GM18508 (cell line): ENCODE data around the gene XPA.

ENCODE experiments used
- ATAC-seq: cut with Tn5 transposase; IDR thresholded peaks from one replicate; pipeline ENCODE4 v1.9.1; 2021; ENCODE audit warnings: moderate number of reproducible peaks; ENCODE audit not compliant: insufficient read depth, unreplicated experiment

Gene XPA

DNA sequence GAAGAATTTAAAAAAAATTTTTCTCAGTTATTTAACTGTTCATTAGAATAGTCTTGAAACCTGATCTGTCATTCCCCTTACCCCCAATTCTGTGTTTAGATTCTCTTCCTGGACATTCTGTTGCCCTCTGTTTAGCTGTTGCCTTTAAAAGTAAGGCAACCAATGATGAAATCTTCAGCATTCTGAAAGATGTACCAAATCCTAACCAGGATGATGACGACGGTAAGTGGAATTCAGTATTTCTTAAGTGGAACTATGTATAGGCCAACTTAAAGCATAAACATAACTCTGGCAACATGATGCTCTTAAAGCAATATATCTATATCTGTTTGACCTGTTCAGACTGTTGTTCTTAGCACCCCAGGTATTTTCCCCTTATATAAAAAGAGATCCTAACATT, 36.3 kb downstream of the XPA start:
- ATAC-seq, result no peak

DNA sequence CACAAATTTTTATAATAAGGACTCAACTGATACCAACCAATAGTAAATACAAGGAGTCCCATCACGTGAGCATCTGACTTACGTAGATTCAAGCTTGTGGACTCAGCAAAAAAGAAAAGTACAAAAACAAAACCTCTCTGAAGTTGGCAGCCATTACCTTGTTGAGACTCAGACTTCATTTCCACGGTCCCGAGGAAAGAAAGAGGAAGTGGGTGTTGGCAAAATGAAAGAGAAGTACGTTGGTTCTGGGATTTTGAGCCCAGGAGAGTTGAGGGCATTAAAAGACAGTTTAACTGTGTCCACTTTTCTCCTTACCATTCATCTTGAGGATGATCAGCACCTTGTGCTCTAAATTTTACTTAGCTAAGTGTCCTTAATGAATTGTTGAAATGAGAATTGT, 36.8 kb downstream of the XPA start:
- ATAC-seq, result no peak

DNA sequence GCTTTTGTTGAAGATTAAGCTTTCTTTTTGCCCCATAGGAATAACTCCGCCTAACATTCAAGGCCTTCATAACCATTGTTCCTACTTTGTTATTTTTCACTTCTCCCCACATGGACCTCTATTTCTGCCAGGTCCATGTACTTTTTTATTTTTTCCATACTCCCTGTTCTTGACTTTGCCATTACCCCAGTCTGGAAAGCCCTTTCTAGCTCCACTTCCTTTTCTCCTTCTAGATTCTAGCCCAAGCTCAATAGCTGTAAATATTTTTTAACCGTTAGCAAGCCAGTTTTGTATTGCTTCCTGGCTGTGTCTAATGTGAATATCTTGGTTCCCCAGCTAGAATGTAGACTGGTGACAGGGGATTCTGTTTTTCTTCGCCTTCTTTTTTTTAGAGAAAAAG, 37.4 kb downstream of the XPA start:
- ATAC-seq, result no peak

DNA sequence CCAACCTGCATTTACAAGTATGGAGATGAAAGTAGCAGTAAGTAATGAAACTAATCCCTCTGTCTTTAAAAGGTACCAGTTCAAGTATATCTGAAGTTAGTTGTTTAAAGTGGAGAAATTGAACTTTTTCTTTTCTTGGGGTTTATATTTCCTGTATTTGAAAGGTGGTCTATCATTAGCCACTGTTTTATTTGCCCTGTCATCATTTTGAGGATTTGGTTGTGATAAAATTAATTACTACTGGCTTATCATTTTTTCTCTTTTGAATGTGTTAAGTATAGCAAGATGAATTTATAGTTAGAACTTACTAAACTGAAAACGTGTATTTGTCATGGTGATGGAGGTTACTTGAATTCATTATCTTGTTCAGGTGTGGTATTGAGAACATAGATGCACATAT, 38.4 kb downstream of the XPA start:
- no peak for ATAC-seq

DNA sequence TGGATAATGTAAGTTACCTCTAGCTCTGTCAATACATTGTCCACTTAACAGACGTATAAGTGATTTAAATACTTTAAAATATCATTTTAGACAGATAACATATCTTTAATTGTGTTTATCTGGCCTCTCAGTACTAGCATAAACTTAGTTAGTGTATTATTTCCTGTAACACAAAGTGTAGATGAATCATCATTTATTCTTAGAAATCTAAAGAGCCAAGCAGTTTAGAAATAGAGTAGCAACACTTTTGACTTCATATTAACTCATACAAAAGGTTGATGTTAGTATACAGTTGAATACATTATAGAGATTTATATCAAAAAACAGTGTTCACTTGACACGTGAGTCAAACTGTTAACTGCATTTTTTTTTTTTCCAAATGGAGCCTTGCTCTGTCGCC, 45.5 kb downstream of the XPA start:
- ATAC-seq, result no peak

DNA sequence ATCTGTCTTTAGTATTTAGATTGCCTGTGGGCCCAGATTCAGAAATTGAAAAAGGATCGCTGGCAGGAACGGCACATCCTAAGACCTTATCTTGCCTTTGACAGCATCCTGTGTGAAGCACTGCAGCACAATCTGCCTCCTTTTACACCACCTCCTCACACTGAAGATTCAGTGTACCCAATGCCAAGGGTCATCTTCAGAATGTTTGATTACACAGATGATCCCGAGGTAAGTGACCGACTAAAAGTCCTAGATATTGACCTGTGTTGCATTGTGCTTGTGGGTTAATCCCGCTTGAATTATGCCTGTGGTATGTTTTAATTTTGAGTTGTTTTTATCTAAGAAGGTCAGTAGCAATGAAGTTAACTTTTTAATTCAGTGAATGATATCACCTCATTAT, 49.1 kb downstream of the XPA start:
- ATAC-seq, result no peak

DNA sequence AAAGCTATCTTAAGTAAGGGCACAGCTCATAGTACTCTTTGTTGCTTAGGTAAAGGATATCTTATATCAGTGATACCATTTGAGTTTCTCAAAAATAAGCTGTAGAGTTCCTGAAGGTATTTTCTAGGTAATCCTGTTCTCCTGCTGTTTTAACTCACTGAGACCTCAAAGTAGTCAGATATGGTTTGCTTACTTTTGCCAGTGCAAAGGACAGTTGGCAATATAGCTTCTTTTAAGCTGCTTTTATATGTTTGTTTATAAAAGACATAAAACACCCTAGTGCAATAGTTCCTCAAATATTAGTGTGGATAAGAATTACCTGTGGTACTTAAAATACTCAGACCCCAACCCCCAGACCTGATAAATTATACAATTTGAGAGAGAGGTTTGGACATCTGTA, 51.4 kb downstream of the XPA start:
- no peak for ATAC-seq

DNA sequence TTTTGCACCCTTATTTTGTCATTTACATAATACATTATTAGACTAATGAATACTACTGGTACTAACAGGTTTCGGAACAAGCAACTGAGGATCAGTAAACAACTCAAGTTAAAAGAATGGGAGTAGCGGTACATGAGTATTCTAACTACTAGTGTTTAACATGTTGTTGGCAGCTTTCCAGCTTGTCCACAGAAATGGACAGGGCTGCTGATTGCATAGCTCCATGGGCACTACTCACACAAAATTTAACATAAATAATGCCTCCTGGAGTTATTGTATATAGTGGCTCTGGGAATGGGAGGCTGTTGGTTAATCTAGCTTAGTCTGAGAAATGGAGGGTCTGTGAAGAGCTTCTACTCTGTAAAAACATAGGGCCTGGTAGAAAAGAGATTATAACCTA, 56.8 kb downstream of the XPA start:
- ATAC-seq, result no peak

DNA sequence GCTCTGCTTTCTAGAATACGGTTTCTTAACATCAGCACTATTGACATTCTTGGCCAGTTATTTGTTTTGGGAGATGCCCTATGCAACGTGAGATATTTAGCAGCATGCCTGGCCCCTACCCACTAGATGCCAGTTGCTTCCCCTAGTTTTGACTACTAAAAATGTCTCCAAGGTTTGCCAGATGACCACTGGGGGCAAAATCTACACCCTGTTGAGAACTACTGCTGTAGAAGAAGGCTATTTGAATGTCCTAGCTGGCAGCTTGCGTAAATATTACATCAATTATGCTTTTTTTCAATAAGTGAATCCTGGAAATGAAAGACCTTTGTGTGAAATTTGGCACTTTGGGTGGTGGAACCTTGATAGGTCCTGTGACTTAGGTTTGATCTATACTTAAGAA, 58.5 kb downstream of the XPA start:
- no peak for ATAC-seq

DNA sequence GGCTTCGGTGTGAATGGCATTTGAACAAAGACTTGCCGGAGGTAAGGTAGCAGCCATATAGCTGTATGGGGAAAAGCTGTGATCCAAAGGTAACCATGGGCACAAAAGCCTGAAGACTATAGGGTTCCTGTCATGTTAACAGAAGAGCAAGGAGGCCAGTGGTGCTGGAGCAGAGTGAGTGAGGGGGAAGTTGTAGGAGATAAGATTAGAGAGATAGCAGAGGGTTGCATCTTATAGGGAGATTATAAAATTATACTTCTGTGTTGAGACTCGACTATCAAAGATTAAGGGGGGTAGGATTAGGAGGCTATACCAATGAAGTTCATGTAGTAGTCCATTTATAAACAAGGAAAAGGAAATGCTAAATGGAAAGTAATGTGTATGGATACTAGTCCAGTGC, 60.2 kb downstream of the XPA start:
- ATAC-seq, result no peak

DNA sequence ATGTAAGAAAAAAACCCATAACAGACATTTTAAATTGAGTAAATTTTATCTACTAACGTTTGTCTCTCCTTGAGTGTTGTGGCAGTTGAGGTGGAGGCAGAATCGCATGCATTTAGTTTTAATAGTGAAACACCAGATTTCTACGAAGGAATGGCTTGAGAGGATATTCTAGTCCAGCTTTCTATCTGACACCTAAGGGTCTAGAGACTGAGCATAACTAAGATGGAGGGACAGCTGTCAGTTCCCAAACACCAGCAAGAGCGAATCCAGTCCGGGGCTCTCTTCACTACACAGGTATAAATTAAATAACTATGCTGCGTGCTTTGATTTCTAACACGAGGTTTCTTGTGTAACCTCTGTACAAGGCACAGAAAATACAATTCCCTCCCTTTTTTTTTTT, 62.1 kb downstream of the XPA start:
- no peak for ATAC-seq

DNA sequence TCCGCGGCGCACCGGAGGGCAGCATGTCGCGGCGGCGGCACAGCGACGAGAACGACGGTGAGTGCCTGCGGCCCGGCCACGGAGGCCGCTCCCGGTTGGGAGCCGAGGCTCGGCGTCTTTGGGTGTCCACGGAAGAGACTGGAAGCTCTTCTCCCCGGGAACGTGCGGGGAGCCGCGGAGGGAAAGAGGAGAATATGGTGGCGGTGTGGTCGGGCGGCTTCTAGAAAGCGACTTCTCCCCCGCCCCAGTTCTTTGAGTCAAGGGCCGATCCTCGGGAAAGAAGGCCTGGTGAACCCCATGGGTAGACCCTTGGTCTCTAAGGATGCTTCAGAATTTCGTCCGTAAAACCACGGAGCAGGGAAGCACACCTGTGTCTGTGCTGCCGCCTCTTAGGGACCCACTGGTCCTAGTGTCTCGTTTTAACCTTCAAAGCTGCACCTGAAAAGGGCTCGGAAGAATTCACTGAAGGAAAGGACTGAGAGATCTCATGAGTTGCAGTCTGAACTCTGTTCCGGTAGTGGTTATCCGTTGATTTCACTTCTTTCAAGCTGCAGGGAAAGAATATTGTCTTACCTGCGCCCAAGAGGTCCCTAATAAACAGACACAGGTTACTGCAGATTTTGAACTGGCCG, 63.2 kb downstream of the XPA start:
- peak; percentile 1 for ATAC-seq

DNA sequence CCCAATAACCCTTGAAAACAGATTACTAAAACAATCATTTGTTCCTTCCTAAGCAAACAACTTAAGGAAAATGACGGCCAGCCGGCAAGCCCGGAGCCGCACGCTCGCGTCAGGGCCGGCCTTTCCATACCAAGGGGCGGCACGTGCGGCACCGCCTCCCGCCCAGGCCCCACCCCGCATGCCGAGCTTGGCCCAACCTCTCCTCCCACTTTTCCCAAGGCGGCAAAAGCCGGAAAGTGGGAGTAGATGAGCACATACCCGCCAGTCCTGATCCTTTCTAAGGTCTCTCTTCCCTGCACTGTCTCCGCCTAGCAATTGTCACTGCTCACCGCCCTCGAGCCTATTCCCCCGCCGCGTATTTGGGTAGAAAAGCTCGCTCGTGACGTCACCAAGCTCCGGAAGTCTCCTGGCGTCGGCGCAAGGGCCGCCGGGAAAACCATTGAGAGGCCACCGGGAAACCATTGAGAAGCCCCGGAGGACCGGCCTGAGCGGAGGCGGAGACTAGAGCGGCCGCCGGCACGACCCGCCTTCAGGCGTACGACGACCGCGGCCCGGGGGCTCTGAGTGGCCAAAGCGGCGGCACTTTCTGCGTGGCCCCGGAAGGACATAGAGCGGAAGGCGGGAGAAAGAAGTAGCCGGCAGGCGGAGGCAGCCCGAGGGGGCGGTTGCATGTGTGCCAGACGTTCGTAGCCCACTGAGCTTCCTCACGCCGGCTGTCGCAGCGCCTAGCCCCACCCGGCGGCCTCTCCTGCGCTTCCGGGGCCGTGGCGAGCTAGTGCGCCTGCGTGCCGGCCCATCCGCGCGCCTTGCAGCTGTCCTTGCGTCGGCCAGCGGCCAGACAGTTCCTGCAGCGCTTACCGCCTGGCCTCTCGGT, 63.9 kb downstream of the XPA start, which contains the start of the genes NCBP1 and TSTD2:
Gene NCBP1, plus strand, starts transcription at position 837 of the 874 bp plus-strand sequence. CDS start 61 bp downstream, outside the sequence.
Gene TSTD2, minus strand, starts transcription at position 384 of the 874 bp plus-strand sequence. CDS start 5,806 bp downstream, outside the sequence.
- ATAC-seq, result peak; percentile 57

DNA sequence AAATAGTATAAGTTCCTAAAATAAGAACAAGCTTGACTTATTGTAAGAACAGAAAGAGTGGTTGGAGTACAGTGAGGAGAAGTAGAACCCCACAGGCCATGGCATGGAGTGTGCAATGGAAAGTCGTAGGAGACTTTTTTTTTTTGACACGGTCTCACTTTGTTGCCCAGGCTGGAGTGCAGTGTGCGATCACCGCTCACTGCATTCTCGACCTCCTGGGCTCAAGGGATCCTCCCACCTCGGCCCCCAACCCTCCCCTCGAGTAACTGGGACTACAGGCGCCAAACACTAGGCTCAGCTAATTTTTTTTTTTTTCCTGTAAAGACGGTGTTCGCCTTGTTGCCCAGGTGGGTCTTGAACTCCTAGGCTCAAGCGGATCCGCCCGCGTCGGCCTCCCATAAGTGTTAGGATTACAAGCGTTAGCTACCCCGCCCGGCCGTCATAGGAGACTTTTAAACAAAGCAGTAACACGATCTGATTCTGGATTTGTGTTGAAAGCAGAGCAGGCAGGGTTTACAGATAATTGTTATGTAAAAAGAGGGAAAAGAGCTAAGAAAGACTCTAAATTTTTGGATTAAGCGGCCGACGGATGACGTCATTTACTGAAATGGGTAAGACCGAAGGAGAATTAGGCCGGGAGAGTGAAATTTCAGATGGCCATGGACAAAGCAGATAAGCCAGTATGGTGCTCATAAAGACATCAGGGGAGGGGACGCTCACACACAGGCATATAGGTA, 64.7 kb downstream of the XPA start:
- ATAC-seq, result peak; percentile 11

DNA sequence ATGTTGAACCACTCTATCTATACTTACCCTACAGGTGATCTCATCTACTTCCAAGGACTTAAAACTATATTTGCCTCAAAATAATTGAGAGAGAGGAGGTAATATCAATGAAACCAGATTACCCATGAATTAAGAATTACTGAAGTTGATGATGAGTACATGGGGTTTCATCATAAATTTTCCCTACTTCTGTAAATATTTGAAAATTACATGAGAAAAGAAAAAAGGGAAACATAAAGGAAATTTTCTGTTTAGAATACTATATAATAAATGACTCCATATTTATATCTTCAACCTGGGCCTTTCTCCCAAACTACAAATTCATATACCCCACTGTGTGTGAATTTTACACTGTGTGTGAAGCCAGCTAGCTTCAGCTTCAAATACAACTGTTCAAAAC, 66.5 kb downstream of the XPA start:
- ATAC-seq, result no peak

DNA sequence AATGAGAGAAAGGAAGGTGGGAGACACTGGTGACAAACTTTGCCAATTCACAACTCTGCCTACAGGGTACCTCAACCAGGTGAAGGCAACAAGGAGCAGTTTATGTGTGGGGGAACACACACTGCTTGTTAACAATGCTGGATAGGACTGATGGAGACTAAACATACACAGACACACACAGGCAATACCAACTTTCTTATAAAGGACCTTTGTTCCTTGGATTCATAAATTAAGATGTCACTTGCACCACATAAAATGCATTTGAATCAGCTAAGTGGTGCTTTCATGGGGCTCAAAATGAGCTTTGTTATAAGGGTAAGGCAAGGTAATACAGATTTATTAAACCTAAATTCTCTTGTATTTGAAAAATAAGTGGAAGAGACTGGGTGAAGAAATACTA, 68.0 kb downstream of the XPA start:
- ATAC-seq, result no peak

DNA sequence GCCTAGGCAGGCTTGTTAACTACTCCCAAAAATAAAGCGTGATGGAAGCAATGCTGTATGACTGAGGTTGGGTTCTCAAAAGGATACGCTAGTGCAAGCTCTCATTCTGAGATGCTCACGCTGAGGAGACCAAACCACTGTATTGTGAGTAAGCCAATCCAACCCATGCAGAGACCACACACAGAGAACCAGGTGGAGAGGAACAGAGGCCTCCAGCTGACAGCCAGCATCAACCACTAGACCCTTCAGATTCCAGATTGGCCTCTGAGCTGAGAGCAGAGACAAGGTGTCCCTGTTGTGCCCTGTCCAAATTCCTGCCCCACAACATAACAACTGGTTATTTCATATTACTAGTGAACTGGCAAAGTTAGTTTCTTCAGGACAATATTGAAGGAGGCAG, 68.5 kb downstream of the XPA start:
- no peak for ATAC-seq

DNA sequence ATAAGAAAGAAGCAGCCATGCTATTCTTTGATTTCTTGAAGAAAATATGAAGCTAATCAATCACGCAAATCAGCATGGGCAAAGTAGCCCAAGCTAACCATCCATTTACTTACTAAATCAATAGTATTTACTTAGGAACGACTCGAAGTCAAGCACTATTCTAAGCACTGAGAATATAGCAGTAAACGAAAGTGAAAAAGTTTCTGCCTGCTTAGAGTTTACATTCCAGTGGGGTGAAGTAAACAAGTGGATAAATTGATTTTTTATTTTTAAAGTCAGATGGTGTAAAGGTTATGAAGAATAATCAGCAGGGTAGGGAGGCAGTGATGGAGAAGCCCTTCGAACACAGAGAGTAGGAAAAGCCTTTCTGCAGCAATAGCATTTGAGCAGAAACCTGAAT, 69.5 kb downstream of the XPA start:
- ATAC-seq, result no peak

DNA sequence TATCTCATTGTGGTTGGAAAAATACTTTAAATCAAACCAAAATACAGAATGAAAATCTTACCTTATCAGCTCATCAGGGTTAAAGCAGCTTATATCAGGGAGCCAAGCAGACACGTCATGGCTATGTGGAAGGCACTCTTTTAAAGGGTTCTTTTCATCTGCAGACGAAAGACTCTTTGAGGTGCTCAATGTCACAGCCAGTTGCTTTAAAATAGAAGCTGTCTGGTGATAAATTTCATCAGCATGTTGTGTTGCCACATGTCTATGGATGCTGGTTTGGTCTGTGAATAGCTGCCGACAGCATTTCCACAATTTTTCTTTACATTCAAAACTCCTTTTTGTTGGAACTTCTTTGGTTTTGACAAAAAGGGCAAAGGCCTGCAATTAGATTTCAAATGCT, 71.5 kb downstream of the XPA start:
- no peak for ATAC-seq
